ENCODE data around the gene MAGED1. TPM values are rescaled to one million over a fixed set of nuclear protein-coding genes. Genes with fewer than 3 reads are reported as not detected.

MAGED1 gene
- total and polyA plus RNA-seq, 7 donors: 15.2 to 78.1 (median 17.9) TPM

GRCh38 chrX:51893931-51894696 is 691 bp downstream of the MAGED1 start:
- peak; percentile 3 to 45 (median 26) for ATAC-seq
- WGBS, 3 donors: 0 to 36% (median 1%) methylated on average over 25 to 32 of the region's 32 CpGs
- Histone ChIP-seq H3K27ac (no peak overlapping the region), H3K27me3 (ENCODE audit: insufficient read depth in 3 of 3, low read length in 2 of 3) (no peaks in the 10 kb centered on the region), H3K4me3 (peak overlapping the region; percentile 69), H3K36me3 (ENCODE audit: insufficient read depth in 1 of 2, low read depth in 1 of 2) (peaks cover 0 to 21% of the 10 kb centered on the region in 2 donors), H3K4me1 (no peaks in the 10 kb centered on the region), H3K9me3 (no peaks in the 10 kb centered on the region)
- TF ChIP-seq CTCF (IDR thresholded peaks at IDR 0.05): no peak
- intact Hi-C loops (cut with DNase I): no loop called here
- DNase-seq: no peak

- ATAC-seq (peak; percentile 43 to 66 (median 63)), DNase-seq (peak; percentile 28 to 55)
- intact Hi-C loops (cut with DNase I): no loop called here
- peaks cover under 1 to 28% of the 10 kb centered on the region in 2 donors for H3K36me3 ChIP-seq (ENCODE audit: insufficient read depth in 1 of 2, low read depth in 1 of 2)
- no peak overlapping the region for H3K27ac ChIP-seq
- no peaks in the 10 kb centered on the region for H3K27me3 ChIP-seq (ENCODE audit: insufficient read depth in 3 of 3, low read length in 2 of 3)
- no peaks in the 10 kb centered on the region for H3K9me3 ChIP-seq
- H3K4me3 ChIP-seq: peak overlapping the region; percentile 69
- H3K4me1 ChIP-seq: no peaks in the 10 kb centered on the region
- WGBS, 3 donors: 4 to 28% (median 8%) methylated on average over 23 to 25 of the region's 25 CpGs
- no peak for TF ChIP-seq CTCF (IDR thresholded peaks at IDR 0.05)
These were observed 1.4 kb downstream of the MAGED1 start for GRCh38 chrX:51894697-51895336.

- DNase-seq (no peak), ATAC-seq (no peak)
- Histone ChIP-seq H3K4me1 (no peaks in the 10 kb centered on the region), H3K27me3 (ENCODE audit: insufficient read depth in 3 of 3, low read length in 2 of 3) (no peaks in the 10 kb centered on the region), H3K27ac (no peak overlapping the region), H3K36me3 (ENCODE audit: insufficient read depth in 1 of 2, low read depth in 1 of 2) (peaks cover 4 to 47% of the 10 kb centered on the region in 2 donors), H3K4me3 (no peak overlapping the region), H3K9me3 (no peaks in the 10 kb centered on the region)
- intact Hi-C loops (cut with DNase I): no loop called here
- 91 to 97% (median 93%) methylated on average over 10 to 12 of the region's 12 CpGs for WGBS, 3 donors
- TF ChIP-seq CTCF (IDR thresholded peaks at IDR 0.05): no peak
These were observed 3.2 kb downstream of the MAGED1 start for GRCh38 chrX:51896626-51897025.

- Histone ChIP-seq H3K36me3 (ENCODE audit: insufficient read depth in 1 of 2, low read depth in 1 of 2) (peaks cover 4 to 60% of the 10 kb centered on the region in 2 donors), H3K9me3 (no peaks in the 10 kb centered on the region), H3K27ac (no peak overlapping the region), H3K27me3 (ENCODE audit: insufficient read depth in 3 of 3, low read length in 2 of 3) (no peaks in the 10 kb centered on the region), H3K4me1 (no peaks in the 10 kb centered on the region), H3K4me3 (no peak overlapping the region)
- DNase-seq: no peak
- WGBS, 3 donors: 74 to 83% (median 81%) methylated on average over 2 of the region's 2 CpGs
- no peak for ATAC-seq
- no peak for TF ChIP-seq CTCF (IDR thresholded peaks at IDR 0.05)
- intact Hi-C loops (cut with DNase I): no loop called here
These were observed 6.3 kb downstream of the MAGED1 start for GRCh38 chrX:51899741-51900140.

Measured in psoas muscle (tissue), 8 donors.